Mammary epithelial cell (primary cell): ENCODE data around the gene SURF6.
"Not testable (repeated sequence)": the region's sequence is repeated elsewhere in the genome, so short reads cannot be mapped to it uniquely, and the experiment has no call there.

Source experiments
- EZH2 ChIP-seq: IDR thresholded peaks from 2 replicates; pipeline ENCODE4 v1.6.1; 2012; ENCODE audit warnings: low read length, inconsistent platforms, borderline replicate concordance
- TF ChIP-seq, protein P1 (sequence below), 2 donors: IDR thresholded peaks in 1 of 2; conservative IDR thresholded peaks in 1 of 2; 2 replicates each; pipeline ENCODE4 v1.5.1; 2011 to 2012; ENCODE audit warnings: inconsistent platforms in 2 of 2, low read length in 2 of 2, mild to moderate bottlenecking in 2 of 2, control low read depth in 1 of 2, low read depth in 1 of 2; ENCODE audit not compliant: insufficient read depth in 1 of 2; ENCODE audit errors: extremely low read depth in 1 of 2

DNA sequence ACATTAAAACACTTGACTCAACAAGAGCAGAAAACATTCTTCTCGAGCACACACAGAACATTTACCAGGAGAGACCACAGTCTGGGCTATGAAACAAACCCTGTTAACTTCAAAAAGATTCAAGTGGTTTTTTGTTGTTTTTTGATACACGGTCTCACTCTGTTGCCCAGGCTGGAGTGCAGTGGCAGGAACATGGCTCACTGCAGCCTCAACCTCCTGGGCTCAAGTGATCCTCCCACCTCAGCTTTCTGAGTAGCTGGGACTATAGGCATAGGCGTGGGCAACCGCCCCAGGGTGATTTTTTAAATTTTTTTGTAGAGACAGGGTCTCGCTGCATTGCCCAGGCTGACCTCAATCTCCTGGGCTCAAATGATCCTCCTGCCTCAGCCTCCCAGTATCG is 9.0 kb downstream of the SURF6 start:
- TF ChIP-seq, protein P1, sequence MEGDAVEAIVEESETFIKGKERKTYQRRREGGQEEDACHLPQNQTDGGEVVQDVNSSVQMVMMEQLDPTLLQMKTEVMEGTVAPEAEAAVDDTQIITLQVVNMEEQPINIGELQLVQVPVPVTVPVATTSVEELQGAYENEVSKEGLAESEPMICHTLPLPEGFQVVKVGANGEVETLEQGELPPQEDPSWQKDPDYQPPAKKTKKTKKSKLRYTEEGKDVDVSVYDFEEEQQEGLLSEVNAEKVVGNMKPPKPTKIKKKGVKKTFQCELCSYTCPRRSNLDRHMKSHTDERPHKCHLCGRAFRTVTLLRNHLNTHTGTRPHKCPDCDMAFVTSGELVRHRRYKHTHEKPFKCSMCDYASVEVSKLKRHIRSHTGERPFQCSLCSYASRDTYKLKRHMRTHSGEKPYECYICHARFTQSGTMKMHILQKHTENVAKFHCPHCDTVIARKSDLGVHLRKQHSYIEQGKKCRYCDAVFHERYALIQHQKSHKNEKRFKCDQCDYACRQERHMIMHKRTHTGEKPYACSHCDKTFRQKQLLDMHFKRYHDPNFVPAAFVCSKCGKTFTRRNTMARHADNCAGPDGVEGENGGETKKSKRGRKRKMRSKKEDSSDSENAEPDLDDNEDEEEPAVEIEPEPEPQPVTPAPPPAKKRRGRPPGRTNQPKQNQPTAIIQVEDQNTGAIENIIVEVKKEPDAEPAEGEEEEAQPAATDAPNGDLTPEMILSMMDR (conservative IDR thresholded peaks at IDR 0.05 in 1 of 2, IDR thresholded peaks at IDR 0.05 in 1 of 2; ENCODE audit: extremely low read depth in 1 of 2, insufficient read depth in 1 of 2, low read depth in 1 of 2, low read length in 2 of 2) = not testable (repeated sequence)
- not testable (repeated sequence) for TF ChIP-seq EZH2
